DLD1 (cell line): Measurements from ENCODE around the gene ADAMTS3.
"Not testable (repeated sequence)": the region's sequence is repeated elsewhere in the genome, so short reads cannot be mapped to it uniquely, and the experiment has no call there.

Experiments used
- in situ Hi-C: cut with HindIII; loops from 2 replicates; pipeline ENCODE4 v1.10.0; 2017; ENCODE audit warnings: low sequenced_read_pairs

ADAMTS3 gene

GRCh38 chr4:72553540-72554337 is 15.3 kb downstream of the ADAMTS3 start:
- in situ Hi-C loops = no loop called here

- in situ Hi-C loops = no loop called here
These were observed 16.6 kb downstream of the ADAMTS3 start for GRCh38 chr4:72552447-72552846.

- in situ Hi-C loops = no loop called here
These were observed 22.6 kb downstream of the ADAMTS3 start for GRCh38 chr4:72546456-72546855.

GRCh38 chr4:72540694-72541093 is 28.3 kb downstream of the ADAMTS3 start:
- in situ Hi-C loops = not testable (repeated sequence)

GRCh38 chr4:72538006-72538405 is 31.0 kb downstream of the ADAMTS3 start:
- in situ Hi-C loops = no loop called here

- in situ Hi-C loops = no loop called here
These were observed 32.6 kb downstream of the ADAMTS3 start for GRCh38 chr4:72536443-72536842.

- in situ Hi-C loops = no loop called here
These were observed 37.2 kb downstream of the ADAMTS3 start for GRCh38 chr4:72531768-72532290.

GRCh38 chr4:72531322-72531721 is 37.7 kb downstream of the ADAMTS3 start:
- in situ Hi-C loops = no loop called here

- in situ Hi-C loops = no loop called here
These were observed 39.7 kb downstream of the ADAMTS3 start for GRCh38 chr4:72529148-72529822.

GRCh38 chr4:72527038-72527646 is 41.9 kb downstream of the ADAMTS3 start:
- in situ Hi-C loops = no loop called here

GRCh38 chr4:72525938-72526337 is 43.1 kb downstream of the ADAMTS3 start:
- in situ Hi-C loops = no loop called here

GRCh38 chr4:72522440-72522839 is 46.6 kb downstream of the ADAMTS3 start:
- in situ Hi-C loops = no loop called here

- in situ Hi-C loops = no loop called here
These were observed 55.8 kb downstream of the ADAMTS3 start for GRCh38 chr4:72513227-72513626.

GRCh38 chr4:72507860-72508419 is 61.1 kb downstream of the ADAMTS3 start:
- in situ Hi-C loops = no loop called here

GRCh38 chr4:72507167-72507566 is 61.9 kb downstream of the ADAMTS3 start:
- in situ Hi-C loops = no loop called here

GRCh38 chr4:72505314-72505744 is 63.7 kb downstream of the ADAMTS3 start:
- in situ Hi-C loops = no loop called here

GRCh38 chr4:72500214-72500613 is 68.8 kb downstream of the ADAMTS3 start:
- in situ Hi-C loops = no loop called here

GRCh38 chr4:72496119-72496518 is 72.9 kb downstream of the ADAMTS3 start:
- in situ Hi-C loops = no loop called here

GRCh38 chr4:72494156-72494555 is 74.9 kb downstream of the ADAMTS3 start:
- in situ Hi-C loops = no loop called here

- in situ Hi-C loops = no loop called here
These were observed 79.8 kb downstream of the ADAMTS3 start for GRCh38 chr4:72489267-72489666.

- in situ Hi-C loops = no loop called here
These were observed 82.0 kb downstream of the ADAMTS3 start for GRCh38 chr4:72486991-72487390.
